ENCODE data around the gene SKA2. TPM values are rescaled to one million over a fixed set of nuclear protein-coding genes. Genes with fewer than 3 reads are reported as not detected.
A peak's percentile ranks its signal among the peaks of the same experiment; 100 is the strongest.

Gene SKA2
- total and polyA plus RNA-seq, 9 of the 15 experiments (the other 6 are each of a cell fraction or from before 2014, with no cell fraction given) = 58.1 to 183 (median 133) TPM

- TF ChIP-seq, protein P1, sequence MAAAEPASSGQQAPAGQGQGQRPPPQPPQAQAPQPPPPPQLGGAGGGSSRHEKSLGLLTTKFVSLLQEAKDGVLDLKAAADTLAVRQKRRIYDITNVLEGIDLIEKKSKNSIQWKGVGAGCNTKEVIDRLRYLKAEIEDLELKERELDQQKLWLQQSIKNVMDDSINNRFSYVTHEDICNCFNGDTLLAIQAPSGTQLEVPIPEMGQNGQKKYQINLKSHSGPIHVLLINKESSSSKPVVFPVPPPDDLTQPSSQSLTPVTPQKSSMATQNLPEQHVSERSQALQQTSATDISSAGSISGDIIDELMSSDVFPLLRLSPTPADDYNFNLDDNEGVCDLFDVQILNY (CRISPR knock-in tag; IDR thresholded peaks at IDR 0.05) = 0 out of 2 replicates have a peak, but pooled peaks have one; percentile 37
- no peak for TF ChIP-seq KLF13 (tag; IDR thresholded peaks at IDR 0.05; ENCODE audit: borderline replicate concordance, low read depth)
- peak; percentile 35 to 42 for TF ChIP-seq E2F6 (IDR thresholded peaks at IDR 0.05; ENCODE audit: borderline replicate concordance in 1 of 2, extremely low read depth in 1 of 2, insufficient read depth in 1 of 2, insufficient read length in 1 of 2, low read depth in 1 of 2, low read length in 1 of 2, poor library complexity in 1 of 2, severe bottlenecking in 1 of 2)
- TF ChIP-seq TAF1 (IDR thresholded peaks at IDR 0.05; ENCODE audit: control insufficient read depth, extremely low read depth, insufficient read depth, low read length, severe bottlenecking) = peak; percentile 91
- no peak for TF ChIP-seq ELF1 (tag; IDR thresholded peaks at IDR 0.05)
- no peak for TF ChIP-seq CSDE1 (IDR thresholded peaks at IDR 0.05)
- no peak for TF ChIP-seq SMAD4 (CRISPR knock-in tag; conservative IDR thresholded peaks at IDR 0.05)
- peak; percentile 87 for TF ChIP-seq POLR2H (tag; IDR thresholded peaks at IDR 0.05; ENCODE audit: low read depth)
- no peak for TF ChIP-seq PURB (CRISPR knock-in tag; IDR thresholded peaks at IDR 0.05; ENCODE audit: low read depth)
- TF ChIP-seq, protein P2, sequence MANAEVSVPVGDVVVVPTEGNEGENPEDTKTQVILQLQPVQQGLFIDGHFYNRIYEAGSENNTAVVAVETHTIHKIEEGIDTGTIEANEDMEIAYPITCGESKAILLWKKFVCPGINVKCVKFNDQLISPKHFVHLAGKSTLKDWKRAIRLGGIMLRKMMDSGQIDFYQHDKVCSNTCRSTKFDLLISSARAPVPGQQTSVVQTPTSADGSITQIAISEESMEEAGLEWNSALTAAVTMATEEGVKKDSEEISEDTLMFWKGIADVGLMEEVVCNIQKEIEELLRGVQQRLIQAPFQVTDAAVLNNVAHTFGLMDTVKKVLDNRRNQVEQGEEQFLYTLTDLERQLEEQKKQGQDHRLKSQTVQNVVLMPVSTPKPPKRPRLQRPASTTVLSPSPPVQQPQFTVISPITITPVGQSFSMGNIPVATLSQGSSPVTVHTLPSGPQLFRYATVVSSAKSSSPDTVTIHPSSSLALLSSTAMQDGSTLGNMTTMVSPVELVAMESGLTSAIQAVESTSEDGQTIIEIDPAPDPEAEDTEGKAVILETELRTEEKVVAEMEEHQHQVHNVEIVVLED (CRISPR knock-in tag; IDR thresholded peaks at IDR 0.05) = no peak
- TF ChIP-seq GATA2 (CRISPR knock-in tag; IDR thresholded peaks at IDR 0.05) = no peak
- no peak for TF ChIP-seq ATF2 (CRISPR knock-in tag; IDR thresholded peaks at IDR 0.05)
- no peak; the same call in 1 of the 2 replicates for TF ChIP-seq ZNF263 (CRISPR knock-in tag; IDR thresholded peaks at IDR 0.05; ENCODE audit: borderline replicate concordance)
- no peak; the same call in 1 of the 2 replicates for TF ChIP-seq ZKSCAN8 (CRISPR knock-in tag; IDR thresholded peaks at IDR 0.05)
- no peak for TF ChIP-seq BRF1 (IDR thresholded peaks at IDR 0.05; ENCODE audit: borderline replicate concordance, extremely low read depth, insufficient read length)
- no peak for TF ChIP-seq RFX1 (IDR thresholded peaks at IDR 0.05)
- TF ChIP-seq CCAR2 (IDR thresholded peaks at IDR 0.05; ENCODE audit: low read depth, low read length) = no peak
- TF ChIP-seq, protein P3, sequence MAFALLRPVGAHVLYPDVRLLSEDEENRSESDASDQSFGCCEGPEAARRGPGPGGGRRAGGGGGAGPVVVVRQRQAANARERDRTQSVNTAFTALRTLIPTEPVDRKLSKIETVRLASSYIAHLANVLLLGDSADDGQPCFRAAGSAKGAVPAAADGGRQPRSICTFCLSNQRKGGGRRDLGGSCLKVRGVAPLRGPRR (CRISPR knock-in tag; IDR thresholded peaks at IDR 0.05) = no peak
- TF ChIP-seq TEAD1 (CRISPR knock-in tag; IDR thresholded peaks at IDR 0.05) = no peak
These were observed 622 bp upstream of the SKA2 start, which contains the start of gene PRR11 (continued) for GRCh38 chr17:59155439-59156177.

Data from K562 (cell line).